Liver (tissue), 9 donors: ENCODE data around the gene IFT57. TPM values are rescaled to one million over a fixed set of nuclear protein-coding genes. Genes with fewer than 3 reads are reported as not detected.

Experiments
- DNase-seq: peaks from one replicate; pipeline ENCODE4 v3.0.0-alpha.2; 2017; ENCODE audit warnings: low spot score
- H3K27ac ChIP-seq, 2 donors: one replicate each; pipeline ENCODE4 v1.7.0; 2013; ENCODE audit warnings: inconsistent platforms in 2 of 2, low read length in 2 of 2, control low read depth in 1 of 2, low read depth in 1 of 2, mild to moderate bottlenecking in 1 of 2
- H3K27me3 ChIP-seq, 4 donors: one replicate each; pipeline versions ENCODE4 v1.6.1 to v1.7.0; 2013; ENCODE audit warnings: low read length in 3 of 4, inconsistent platforms in 1 of 4, mild to moderate bottlenecking in 1 of 4, moderate library complexity in 1 of 4; ENCODE audit not compliant: control insufficient read depth in 4 of 4, insufficient read depth in 4 of 4
- H3K36me3 ChIP-seq, 4 donors: one replicate each; pipeline versions ENCODE4 v1.6.1 to v1.7.0; 2013; ENCODE audit warnings: low read length in 3 of 4, mild to moderate bottlenecking in 3 of 4, low read depth in 1 of 4, moderate library complexity in 1 of 4; ENCODE audit not compliant: control insufficient read depth in 4 of 4, insufficient read depth in 3 of 4
- H3K4me1 ChIP-seq, 4 donors: one replicate each; pipeline versions ENCODE4 v1.6.1 to v1.7.0; 2013; ENCODE audit warnings: low read length in 3 of 4, mild to moderate bottlenecking in 3 of 4, moderate library complexity in 1 of 4; ENCODE audit not compliant: control insufficient read depth in 4 of 4, insufficient read depth in 4 of 4
- H3K4me3 ChIP-seq, 3 donors: one replicate each; pipeline versions ENCODE4 v1.6.1 to v1.7.0; 2013; ENCODE audit warnings: low read length in 3 of 3, control low read depth in 1 of 3, low read depth in 1 of 3, mild to moderate bottlenecking in 1 of 3
- H3K9ac ChIP-seq, 2 donors: one replicate each; pipeline ENCODE4 v1.7.0; 2013; ENCODE audit warnings: low read length in 2 of 2, mild to moderate bottlenecking in 2 of 2, moderate library complexity in 2 of 2, control low read depth in 1 of 2, low read depth in 1 of 2
- H3K9me3 ChIP-seq, 4 donors: one replicate each; pipeline versions ENCODE4 v1.6.1 to v1.7.0; 2013; ENCODE audit warnings: low read length in 3 of 4; ENCODE audit not compliant: control insufficient read depth in 4 of 4
- ATF3 ChIP-seq: IDR thresholded peaks from 2 replicates; pipeline ENCODE4 v1.6.1; 2016; ENCODE audit warnings: antibody characterized with exemption
- EGR1 ChIP-seq, 2 donors: IDR thresholded peaks; 2 replicates each; pipeline ENCODE4 v1.6.1; 2016 to 2018; ENCODE audit warnings: antibody characterized with exemption in 2 of 2, low read depth in 2 of 2
- FOXA1 ChIP-seq: IDR thresholded peaks from 2 replicates; pipeline ENCODE4 v1.6.1; 2016; ENCODE audit warnings: antibody characterized with exemption
- FOXA2 ChIP-seq: IDR thresholded peaks from 2 replicates; pipeline ENCODE4 v1.6.1; 2016; ENCODE audit warnings: antibody characterized with exemption
- GABPA ChIP-seq, 2 donors: IDR thresholded peaks in 1 of 2; conservative IDR thresholded peaks in 1 of 2; 2 replicates each; pipeline ENCODE4 v1.6.1; 2016; ENCODE audit warnings: antibody characterized with exemption in 2 of 2, mild to moderate bottlenecking in 1 of 2, moderate library complexity in 1 of 2
- HNF4A ChIP-seq, 2 donors: conservative IDR thresholded peaks; 2 replicates each; pipeline ENCODE4 v1.6.1; 2016; ENCODE audit warnings: antibody characterized with exemption in 2 of 2, mild to moderate bottlenecking in 2 of 2
- HNF4G ChIP-seq: IDR thresholded peaks from 2 replicates; pipeline ENCODE4 v1.6.1; 2016; ENCODE audit warnings: antibody characterized with exemption
- JUND ChIP-seq, 2 donors: IDR thresholded peaks; 2 replicates each; pipeline ENCODE4 v1.6.1; 2016; ENCODE audit warnings: antibody characterized with exemption in 2 of 2
- NR2F2 ChIP-seq: IDR thresholded peaks from 2 replicates; pipeline ENCODE4 v1.6.1; 2016; ENCODE audit warnings: antibody characterized with exemption
- RAD21 ChIP-seq, 2 donors: IDR thresholded peaks; 2 replicates each; pipeline ENCODE4 v1.6.1; 2016; ENCODE audit warnings: antibody characterized with exemption in 2 of 2, mild to moderate bottlenecking in 2 of 2
- REST ChIP-seq: IDR thresholded peaks from 2 replicates; pipeline ENCODE4 v1.6.1; 2016; ENCODE audit warnings: antibody characterized with exemption, mild to moderate bottlenecking
- RXRA ChIP-seq, 2 donors: IDR thresholded peaks; 2 replicates each; pipeline ENCODE4 v1.6.1; 2017 to 2018; ENCODE audit warnings: antibody characterized with exemption in 2 of 2, mild to moderate bottlenecking in 1 of 2
- SP1 ChIP-seq: IDR thresholded peaks from 2 replicates; pipeline ENCODE4 v1.6.1; 2018; ENCODE audit warnings: antibody characterized with exemption, mild to moderate bottlenecking
- TAF1 ChIP-seq: conservative IDR thresholded peaks from 2 replicates; pipeline ENCODE4 v1.6.1; 2016; ENCODE audit warnings: antibody characterized with exemption, mild to moderate bottlenecking
- YY1 ChIP-seq: IDR thresholded peaks from 2 replicates; pipeline ENCODE4 v1.6.1; 2016; ENCODE audit warnings: antibody characterized with exemption, mild to moderate bottlenecking
- WGBS: extraction: QIAGEN DNeasy Blood & Tissue Kit; methylation state at CpG from one replicate; pipeline ENCODE4 v1.1.7; 2013; 5-methylcytosine and 5-hydroxymethylcytosine counted together
- polyA plus RNA-seq, 2 donors: library from polyadenylated mRNA; stranded (reverse) in 1 of 2; unstranded in 1 of 2; fragments of 200-250 nt in 1 of 2; fragments of >200 nt in 1 of 2; fragmentation: Nextera tagmentation in 1 of 2; extraction: Ambion mirVana in 1 of 2; gene quantifications; one replicate each; pipeline versions ENCODE4 v1.2.1 to v1.2.3, GENCODE V29; 2013 to 2015
- total RNA-seq, 2 donors: library from RNA; depleted of rRNA; stranded (reverse); fragments of >200 nt; gene quantifications; one replicate each; pipeline ENCODE4 v1.2.3, GENCODE V29; 2014
- TF ChIP-seq, protein P1 (sequence below): fragments of 150-350 bp; IDR thresholded peaks from 2 replicates; pipeline ENCODE4 v1.5.1; 2017; ENCODE audit warnings: improper control_type of control experiment, low read depth, low read length; ENCODE audit not compliant: missing input control
- TF ChIP-seq, protein P2 (sequence below): IDR thresholded peaks from 2 replicates; pipeline ENCODE4 v1.6.1; 2016; ENCODE audit warnings: antibody characterized with exemption
- donor health status: healthy.
- donor health status: healthy.
- donor health status: healthy.
- donor health status: healthy.
- donor health status: healthy.

Gene IFT57
- total and polyA plus RNA-seq, 4 donors = 5.2 to 9.2 (median 7.3) TPM

DNA sequence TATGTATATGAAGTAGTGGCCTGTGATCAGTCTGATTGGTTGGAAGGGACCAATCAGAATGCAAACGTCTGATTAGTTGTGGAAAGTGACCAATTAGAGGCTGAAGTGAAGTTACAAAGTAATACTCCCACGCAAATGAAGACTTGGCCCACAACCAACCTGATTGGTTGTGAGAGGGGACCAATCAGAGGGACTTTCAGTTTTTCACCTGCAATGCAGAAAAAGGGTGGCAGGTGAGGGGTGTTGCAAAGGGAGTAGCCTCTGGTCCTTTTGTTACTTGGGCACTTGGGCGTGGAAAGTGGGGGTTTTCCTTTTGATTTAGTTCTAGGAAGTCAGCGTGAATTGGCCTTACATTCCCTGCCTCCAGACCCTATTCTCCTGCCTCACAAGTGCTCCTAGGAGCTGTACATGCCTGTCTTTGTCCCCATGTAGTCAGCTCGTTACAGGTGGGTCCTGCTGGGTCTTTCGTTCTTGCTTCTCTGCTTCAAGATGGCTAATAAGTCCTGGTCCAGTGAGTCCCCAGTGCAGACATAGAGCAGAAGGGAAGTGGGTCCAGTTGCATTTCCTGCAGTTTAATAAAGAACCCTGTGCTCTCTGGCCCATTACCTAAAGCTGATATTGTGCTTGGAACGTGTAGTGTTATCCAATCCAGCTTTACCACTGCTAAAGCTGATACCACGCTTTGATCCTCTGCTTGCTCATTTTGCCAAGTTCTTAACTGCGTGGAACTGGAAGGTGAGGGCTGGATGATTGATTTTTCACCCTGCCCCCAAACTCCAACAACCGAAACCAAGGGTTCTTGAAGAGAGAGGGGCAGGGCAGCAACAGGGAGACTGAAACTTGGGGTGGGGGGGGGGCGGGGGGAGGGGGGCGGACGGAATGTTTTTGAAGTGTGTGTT is 85.4 kb downstream of the IFT57 start:
- Histone ChIP-seq H3K4me1 (peaks cover 0 to 2% (median 0%) of the 10 kb centered on the region in 4 donors), H3K4me3 (peak overlapping the region in 1 of 3 donors; percentile 6), H3K9ac (no peak overlapping the region), H3K9me3 (no peaks in the 10 kb centered on the region), H3K36me3 (no peaks in the 10 kb centered on the region), H3K27ac (no peak overlapping the region), H3K27me3 (no peaks in the 10 kb centered on the region)
- no peak for TF ChIP-seq HNF4G
- no peak for TF ChIP-seq EGR1 (IDR thresholded peaks at IDR 0.05; ENCODE audit: low read depth in 2 of 2)
- no peak for TF ChIP-seq YY1
- TF ChIP-seq, protein P1, sequence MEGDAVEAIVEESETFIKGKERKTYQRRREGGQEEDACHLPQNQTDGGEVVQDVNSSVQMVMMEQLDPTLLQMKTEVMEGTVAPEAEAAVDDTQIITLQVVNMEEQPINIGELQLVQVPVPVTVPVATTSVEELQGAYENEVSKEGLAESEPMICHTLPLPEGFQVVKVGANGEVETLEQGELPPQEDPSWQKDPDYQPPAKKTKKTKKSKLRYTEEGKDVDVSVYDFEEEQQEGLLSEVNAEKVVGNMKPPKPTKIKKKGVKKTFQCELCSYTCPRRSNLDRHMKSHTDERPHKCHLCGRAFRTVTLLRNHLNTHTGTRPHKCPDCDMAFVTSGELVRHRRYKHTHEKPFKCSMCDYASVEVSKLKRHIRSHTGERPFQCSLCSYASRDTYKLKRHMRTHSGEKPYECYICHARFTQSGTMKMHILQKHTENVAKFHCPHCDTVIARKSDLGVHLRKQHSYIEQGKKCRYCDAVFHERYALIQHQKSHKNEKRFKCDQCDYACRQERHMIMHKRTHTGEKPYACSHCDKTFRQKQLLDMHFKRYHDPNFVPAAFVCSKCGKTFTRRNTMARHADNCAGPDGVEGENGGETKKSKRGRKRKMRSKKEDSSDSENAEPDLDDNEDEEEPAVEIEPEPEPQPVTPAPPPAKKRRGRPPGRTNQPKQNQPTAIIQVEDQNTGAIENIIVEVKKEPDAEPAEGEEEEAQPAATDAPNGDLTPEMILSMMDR = no peak
- no peak for TF ChIP-seq HNF4A (conservative IDR thresholded peaks at IDR 0.05)
- TF ChIP-seq RXRA (IDR thresholded peaks at IDR 0.05) = no peak
- TF ChIP-seq, protein P2, sequence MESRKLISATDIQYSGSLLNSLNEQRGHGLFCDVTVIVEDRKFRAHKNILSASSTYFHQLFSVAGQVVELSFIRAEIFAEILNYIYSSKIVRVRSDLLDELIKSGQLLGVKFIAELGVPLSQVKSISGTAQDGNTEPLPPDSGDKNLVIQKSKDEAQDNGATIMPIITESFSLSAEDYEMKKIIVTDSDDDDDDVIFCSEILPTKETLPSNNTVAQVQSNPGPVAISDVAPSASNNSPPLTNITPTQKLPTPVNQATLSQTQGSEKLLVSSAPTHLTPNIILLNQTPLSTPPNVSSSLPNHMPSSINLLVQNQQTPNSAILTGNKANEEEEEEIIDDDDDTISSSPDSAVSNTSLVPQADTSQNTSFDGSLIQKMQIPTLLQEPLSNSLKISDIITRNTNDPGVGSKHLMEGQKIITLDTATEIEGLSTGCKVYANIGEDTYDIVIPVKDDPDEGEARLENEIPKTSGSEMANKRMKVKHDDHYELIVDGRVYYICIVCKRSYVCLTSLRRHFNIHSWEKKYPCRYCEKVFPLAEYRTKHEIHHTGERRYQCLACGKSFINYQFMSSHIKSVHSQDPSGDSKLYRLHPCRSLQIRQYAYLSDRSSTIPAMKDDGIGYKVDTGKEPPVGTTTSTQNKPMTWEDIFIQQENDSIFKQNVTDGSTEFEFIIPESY = no peak
- TF ChIP-seq FOXA2 = no peak
- no peak for TF ChIP-seq TAF1
- no peak for TF ChIP-seq FOXA1
- no peak for TF ChIP-seq NR2F2
- TF ChIP-seq GABPA (IDR thresholded peaks at IDR 0.05 in 1 of 2, conservative IDR thresholded peaks at IDR 0.05 in 1 of 2) = no peak
- no peak for TF ChIP-seq REST
- no peak for DNase-seq
- 65% methylated on average over 13 of the region's 13 CpGs for WGBS

DNA sequence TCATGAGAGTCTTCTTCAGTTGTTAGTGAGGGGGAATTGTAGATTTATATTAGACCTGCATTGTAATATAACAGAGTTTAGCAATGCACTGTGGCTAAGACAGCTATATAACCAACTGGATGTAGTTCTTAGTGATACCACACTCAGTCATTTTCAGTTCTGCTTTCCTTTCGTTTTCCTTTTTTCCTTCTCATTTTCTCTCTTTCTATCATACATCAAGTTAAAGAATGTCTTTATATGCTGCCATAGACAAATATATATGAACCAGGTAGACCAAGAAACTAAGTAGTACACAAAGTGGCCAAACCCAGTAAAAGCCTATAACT is 87.7 kb downstream of the IFT57 start:
- Histone ChIP-seq H3K4me1 (peaks cover 0 to 2% (median 0%) of the 10 kb centered on the region in 4 donors), H3K4me3 (no peak overlapping the region), H3K27ac (no peak overlapping the region), H3K9me3 (no peaks in the 10 kb centered on the region), H3K27me3 (no peaks in the 10 kb centered on the region), H3K9ac (no peak overlapping the region), H3K36me3 (no peaks in the 10 kb centered on the region)
- WGBS = 69% methylated on average over 1 of the region's 1 CpG
- TF ChIP-seq JUND (IDR thresholded peaks at IDR 0.05) (no peak), FOXA1 (no peak), ATF3 (no peak), SP1 (no peak), GABPA (IDR thresholded peaks at IDR 0.05 in 1 of 2, conservative IDR thresholded peaks at IDR 0.05 in 1 of 2) (no peak), HNF4G (no peak), RAD21 (IDR thresholded peaks at IDR 0.05) (no peak), NR2F2 (no peak)
- TF ChIP-seq, protein P2 = no peak
- no peak for DNase-seq
